Fibroblast of the aortic adventitia (primary cell): ENCODE measurements around the gene FLOT1. TPM values are rescaled to one million over a fixed set of nuclear protein-coding genes. Genes with fewer than 3 reads are reported as not detected.

Experiments
- DNase-seq: peaks from one replicate; pipeline ENCODE4 v3.0.0-alpha.2; 2010; ENCODE audit warnings: low read depth
- H3K4me3 ChIP-seq: 2 replicates; pipeline ENCODE4 v1.5.1; 2011; ENCODE audit warnings: low read depth, mild to moderate bottlenecking, control low read depth, low read length, moderate library complexity
- total RNA-seq: library from RNA; depleted of rRNA; stranded (reverse); fragments of >200 nt; gene quantifications from 2 replicates; pipeline ENCODE4 v1.2.3, GENCODE V29; 2012; ENCODE audit warnings: low replicate concordance
- TF ChIP-seq, protein P1 (sequence below): IDR thresholded peaks from 2 replicates; pipeline ENCODE4 v1.5.1; 2011; ENCODE audit warnings: mild to moderate bottlenecking, low read length, control low read depth, inconsistent platforms; ENCODE audit not compliant: insufficient read depth

The FLOT1 gene
- total RNA-seq, 1 donor, result 109 TPM

GRCh38 chr6:30703821-30704220, 38.7 kb downstream of the FLOT1 start:
- no peak overlapping the region for H3K4me3 ChIP-seq
- TF ChIP-seq, protein P1, sequence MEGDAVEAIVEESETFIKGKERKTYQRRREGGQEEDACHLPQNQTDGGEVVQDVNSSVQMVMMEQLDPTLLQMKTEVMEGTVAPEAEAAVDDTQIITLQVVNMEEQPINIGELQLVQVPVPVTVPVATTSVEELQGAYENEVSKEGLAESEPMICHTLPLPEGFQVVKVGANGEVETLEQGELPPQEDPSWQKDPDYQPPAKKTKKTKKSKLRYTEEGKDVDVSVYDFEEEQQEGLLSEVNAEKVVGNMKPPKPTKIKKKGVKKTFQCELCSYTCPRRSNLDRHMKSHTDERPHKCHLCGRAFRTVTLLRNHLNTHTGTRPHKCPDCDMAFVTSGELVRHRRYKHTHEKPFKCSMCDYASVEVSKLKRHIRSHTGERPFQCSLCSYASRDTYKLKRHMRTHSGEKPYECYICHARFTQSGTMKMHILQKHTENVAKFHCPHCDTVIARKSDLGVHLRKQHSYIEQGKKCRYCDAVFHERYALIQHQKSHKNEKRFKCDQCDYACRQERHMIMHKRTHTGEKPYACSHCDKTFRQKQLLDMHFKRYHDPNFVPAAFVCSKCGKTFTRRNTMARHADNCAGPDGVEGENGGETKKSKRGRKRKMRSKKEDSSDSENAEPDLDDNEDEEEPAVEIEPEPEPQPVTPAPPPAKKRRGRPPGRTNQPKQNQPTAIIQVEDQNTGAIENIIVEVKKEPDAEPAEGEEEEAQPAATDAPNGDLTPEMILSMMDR, result no peak
- DNase-seq, result no peak

GRCh38 chr6:30703011-30703410, 39.5 kb downstream of the FLOT1 start:
- no peak for DNase-seq
- no peak overlapping the region for H3K4me3 ChIP-seq
- TF ChIP-seq, protein P1, result no peak

DNA sequence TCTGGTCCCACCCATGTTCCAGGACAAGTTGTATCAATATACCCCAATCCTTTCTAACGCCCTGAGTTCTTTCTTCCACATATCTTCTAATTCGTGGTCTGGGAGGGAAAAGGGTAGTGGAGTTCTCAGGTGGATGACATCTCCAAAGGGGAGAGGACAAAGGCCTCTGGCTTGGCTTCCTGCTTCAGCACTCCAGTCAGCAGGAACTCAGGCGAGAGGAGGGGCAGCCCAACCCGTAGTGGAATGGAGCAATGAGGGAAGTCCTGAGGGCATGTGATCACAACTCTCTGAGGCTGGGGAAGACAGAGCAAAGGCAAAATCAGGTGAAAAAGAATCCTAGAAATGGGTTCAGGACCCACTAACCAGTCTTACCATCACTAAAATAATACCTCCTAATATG, 42.1 kb downstream of the FLOT1 start:
- no peak overlapping the region for H3K4me3 ChIP-seq
- TF ChIP-seq, protein P1, result no peak
- DNase-seq, result no peak

DNA sequence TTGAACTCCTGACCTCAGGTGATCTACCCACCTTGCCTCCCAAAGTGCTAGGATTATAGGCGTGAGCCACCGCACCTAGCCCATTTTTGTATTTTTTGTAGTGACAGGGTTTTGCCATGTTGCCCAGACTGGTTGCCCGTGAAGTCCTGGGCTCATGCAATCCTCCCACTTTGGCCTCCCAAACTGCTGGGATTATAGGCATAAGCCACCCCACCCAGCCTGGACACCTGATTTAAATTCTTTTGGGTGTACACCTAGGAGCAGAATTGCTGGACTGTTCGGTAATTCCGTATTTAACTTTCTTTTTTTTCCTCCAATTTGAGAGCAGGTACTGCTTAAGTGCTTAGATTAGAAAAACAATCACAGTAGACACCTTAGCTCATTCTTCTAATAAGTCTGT, 46.1 kb downstream of the FLOT1 start:
- TF ChIP-seq, protein P1, result no peak
- no peak for DNase-seq
- no peak overlapping the region for H3K4me3 ChIP-seq

GRCh38 chr6:30691208-30691847, 51.2 kb downstream of the FLOT1 start:
- TF ChIP-seq, protein P1, result no peak
- DNase-seq, result no peak
- H3K4me3 ChIP-seq, result peak overlapping the region; percentile 92

GRCh38 chr6:30690403-30691207, 51.9 kb downstream of the FLOT1 start, which contains the start of gene NRM:
NRM (minus strand) TSS chr6:30690984; CDS start chr6:30690974, 10 bp downstream.
- TF ChIP-seq, protein P1, result peak; percentile 2
- peak; percentile 85 for DNase-seq
- H3K4me3 ChIP-seq, result peak within 1 kb of the TSS; percentile 92
